Cardiac fibroblast (primary cell): ENCODE measurements around the gene DDR2.

Source experiments
- DNase-seq, 2 donors: peaks; one replicate each; pipeline versions ENCODE4 v3.0.0 to v3.0.0-alpha.2; 2010; ENCODE audit warnings: low read depth in 2 of 2
- H3K4me3 ChIP-seq, 2 donors: replicated peaks in 1 of 2; 1 replicate in 1 of 2; 2 replicates in 1 of 2; pipeline ENCODE4 v1.5.1; 2011; ENCODE audit warnings: low read depth in 2 of 2, low read length in 2 of 2, mild to moderate bottlenecking in 2 of 2, moderate library complexity in 1 of 2
- TF ChIP-seq, protein P1 (sequence below): IDR thresholded peaks from one replicate; pipeline ENCODE4 v1.5.1; 2011; ENCODE audit warnings: low read depth, mild to moderate bottlenecking, low read length, inconsistent platforms

DDR2 gene

DNA sequence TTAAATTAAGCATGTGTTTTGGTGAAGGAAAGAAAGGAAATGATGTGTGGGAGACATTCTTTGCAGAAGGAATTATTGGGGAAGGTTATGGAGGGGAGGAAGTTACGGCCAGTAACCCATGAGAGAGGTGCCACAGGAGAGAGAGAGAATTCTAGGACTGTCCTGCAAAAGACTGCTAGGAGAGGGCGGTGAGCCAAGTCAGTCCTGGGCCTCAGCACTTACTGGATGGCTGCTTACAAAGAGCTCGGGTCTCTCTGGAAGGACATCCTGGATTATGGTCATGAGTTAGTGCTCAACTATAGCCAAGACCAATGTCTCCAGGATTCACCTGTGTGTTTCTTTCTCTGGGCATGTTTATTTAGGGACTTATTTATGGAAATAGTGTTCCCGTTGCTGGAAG is 83.9 kb downstream of the DDR2 start:
- no peak overlapping the region for H3K4me3 ChIP-seq
- peak in 1 of 2 donors; percentile 32 for DNase-seq
- TF ChIP-seq, protein P1, sequence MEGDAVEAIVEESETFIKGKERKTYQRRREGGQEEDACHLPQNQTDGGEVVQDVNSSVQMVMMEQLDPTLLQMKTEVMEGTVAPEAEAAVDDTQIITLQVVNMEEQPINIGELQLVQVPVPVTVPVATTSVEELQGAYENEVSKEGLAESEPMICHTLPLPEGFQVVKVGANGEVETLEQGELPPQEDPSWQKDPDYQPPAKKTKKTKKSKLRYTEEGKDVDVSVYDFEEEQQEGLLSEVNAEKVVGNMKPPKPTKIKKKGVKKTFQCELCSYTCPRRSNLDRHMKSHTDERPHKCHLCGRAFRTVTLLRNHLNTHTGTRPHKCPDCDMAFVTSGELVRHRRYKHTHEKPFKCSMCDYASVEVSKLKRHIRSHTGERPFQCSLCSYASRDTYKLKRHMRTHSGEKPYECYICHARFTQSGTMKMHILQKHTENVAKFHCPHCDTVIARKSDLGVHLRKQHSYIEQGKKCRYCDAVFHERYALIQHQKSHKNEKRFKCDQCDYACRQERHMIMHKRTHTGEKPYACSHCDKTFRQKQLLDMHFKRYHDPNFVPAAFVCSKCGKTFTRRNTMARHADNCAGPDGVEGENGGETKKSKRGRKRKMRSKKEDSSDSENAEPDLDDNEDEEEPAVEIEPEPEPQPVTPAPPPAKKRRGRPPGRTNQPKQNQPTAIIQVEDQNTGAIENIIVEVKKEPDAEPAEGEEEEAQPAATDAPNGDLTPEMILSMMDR: no peak

DNA sequence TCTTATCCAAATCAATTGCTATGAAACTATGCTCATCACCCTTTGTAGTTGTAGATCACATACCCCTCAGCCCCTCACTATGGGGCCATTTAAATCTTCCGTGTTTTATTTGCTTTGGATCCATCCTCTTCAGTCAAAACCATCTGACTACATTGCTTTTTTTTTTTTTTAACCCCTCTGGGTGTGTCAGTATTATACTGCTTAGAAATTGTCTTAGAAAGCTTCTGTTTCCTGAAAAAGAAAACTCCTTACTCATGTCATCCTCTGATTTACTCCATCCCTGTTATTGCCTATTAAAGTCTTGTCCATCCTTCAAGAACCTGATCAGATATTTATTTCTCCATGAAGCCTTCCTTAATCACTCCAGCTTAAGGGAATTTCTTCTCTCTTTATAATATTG is 84.3 kb downstream of the DDR2 start:
- TF ChIP-seq, protein P1: no peak
- DNase-seq: no peak
- H3K4me3 ChIP-seq: no peak overlapping the region

DNA sequence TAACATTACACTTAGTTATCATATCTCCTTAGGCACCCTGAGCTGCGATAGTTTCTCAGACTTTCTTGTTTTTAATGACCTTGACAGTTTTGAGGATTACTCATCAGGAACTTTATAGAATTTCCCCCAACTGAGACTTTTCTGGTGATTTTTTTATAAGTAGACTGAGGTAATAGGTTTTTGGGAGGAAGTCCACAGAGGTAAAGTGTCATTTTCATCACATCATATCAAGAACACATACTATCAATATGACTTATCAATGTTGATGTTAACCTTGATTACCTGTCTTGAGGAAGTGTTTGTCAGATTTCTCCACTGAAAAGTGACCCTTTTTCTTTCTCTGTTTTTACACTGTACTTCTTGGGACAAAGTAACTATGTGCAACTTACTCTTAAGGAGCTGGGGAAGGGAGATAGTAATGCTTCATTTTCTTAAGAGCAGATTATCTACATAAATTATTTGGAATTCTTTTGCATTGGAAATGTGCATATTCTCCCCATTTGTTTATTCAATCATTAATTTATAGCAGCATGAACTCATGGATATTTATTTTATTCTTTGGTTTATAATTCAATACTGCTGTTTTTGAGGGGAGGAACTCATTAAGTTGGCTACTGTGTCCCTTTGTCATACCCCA is 85.4 kb downstream of the DDR2 start:
- TF ChIP-seq, protein P1: no peak
- DNase-seq: no peak
- no peak overlapping the region for H3K4me3 ChIP-seq

DNA sequence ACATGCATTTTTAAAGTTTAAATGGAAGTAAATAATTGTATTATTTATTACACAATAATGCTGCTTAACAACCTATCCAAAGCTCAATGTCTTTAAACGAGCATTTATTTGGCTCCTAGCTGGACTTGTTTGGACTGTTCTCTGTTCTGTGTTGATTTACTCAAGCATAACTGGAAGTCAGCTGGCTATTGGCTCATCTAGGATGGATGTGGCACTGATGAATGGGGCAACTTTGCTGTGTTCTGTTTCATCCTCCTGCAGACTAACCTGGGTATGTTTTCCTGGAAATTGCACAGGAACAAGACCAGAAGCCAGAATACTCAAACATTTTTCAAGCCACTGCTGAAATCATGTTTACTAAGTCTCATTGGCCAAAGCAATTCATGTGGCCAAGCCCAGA is 87.4 kb downstream of the DDR2 start:
- no peak for DNase-seq
- TF ChIP-seq, protein P1: no peak
- H3K4me3 ChIP-seq: no peak overlapping the region

DNA sequence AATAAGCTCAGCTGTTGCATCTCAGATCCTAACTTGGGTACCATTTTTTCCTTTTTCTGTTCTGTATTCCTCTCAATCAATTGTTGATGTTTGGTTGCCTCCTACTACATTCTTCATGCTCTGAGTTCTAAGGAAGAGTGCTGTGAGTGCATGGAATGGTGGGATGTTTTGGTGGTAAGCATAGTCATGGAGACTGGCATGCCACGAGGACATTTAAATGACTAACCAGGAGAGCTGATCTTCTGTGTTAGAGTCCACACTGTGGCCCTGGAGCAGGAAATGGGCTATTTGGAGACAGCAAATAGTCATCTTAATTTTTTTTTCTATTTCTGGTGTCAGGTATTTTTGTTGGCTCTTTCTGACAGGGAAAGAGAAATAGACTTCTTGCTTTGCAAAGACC is 88.7 kb downstream of the DDR2 start:
- TF ChIP-seq, protein P1: no peak
- peak in 1 of 2 donors; percentile 51 for DNase-seq
- H3K4me3 ChIP-seq: no peak overlapping the region

DNA sequence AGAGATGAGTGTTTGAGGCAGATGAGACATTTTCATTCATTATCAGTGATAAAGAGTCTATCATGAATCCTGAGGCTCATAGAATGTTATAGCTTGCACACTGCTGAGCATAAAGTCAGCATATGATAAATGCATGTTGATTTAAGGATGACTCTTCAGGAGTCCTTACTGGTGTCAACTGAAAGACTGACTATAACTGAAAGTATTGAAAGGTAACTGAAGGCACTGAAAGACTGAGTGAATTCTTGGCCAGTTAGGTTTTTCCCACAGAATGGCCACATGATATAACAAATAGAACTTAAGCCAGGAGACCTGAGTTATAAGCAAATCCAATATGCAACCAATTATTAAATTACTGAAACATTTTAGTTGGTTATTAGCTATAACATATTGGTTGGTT is 89.2 kb downstream of the DDR2 start:
- no peak for DNase-seq
- H3K4me3 ChIP-seq: no peak overlapping the region
- TF ChIP-seq, protein P1: no peak

DNA sequence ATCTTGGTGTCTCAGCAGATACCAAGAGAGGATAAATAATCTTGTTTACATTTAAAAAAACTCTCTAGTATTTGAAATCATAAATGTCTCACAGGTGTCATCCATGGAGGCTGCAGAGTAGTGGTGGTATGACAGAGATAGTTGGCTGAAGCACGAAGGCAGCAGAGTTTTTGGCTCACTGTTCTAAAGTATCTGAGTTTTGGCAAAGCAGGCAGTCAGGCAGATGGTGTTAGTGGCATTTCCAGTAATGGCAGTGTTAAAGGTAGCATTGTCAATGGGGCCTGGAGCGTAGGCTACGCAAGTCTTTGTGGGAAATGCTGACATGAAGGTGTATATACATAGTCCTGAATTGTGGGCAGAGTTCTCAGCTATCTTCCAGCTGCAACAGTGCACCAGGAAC is 89.8 kb downstream of the DDR2 start:
- TF ChIP-seq, protein P1: no peak
- no peak for DNase-seq
- no peak overlapping the region for H3K4me3 ChIP-seq
